HG03354 (cell line): Measurements from ENCODE around the gene DHX30.
"Not testable (repeated sequence)": the region's sequence is repeated elsewhere in the genome, so short reads cannot be mapped to it uniquely, and the experiment has no call there.

Source experiments
- ATAC-seq: cut with Tn5 transposase; IDR thresholded peaks from one replicate; pipeline ENCODE4 v1.9.1; 2021; ENCODE audit warnings: mild to moderate bottlenecking; ENCODE audit not compliant: unreplicated experiment, poor library complexity, severe bottlenecking

DHX30 gene

DNA sequence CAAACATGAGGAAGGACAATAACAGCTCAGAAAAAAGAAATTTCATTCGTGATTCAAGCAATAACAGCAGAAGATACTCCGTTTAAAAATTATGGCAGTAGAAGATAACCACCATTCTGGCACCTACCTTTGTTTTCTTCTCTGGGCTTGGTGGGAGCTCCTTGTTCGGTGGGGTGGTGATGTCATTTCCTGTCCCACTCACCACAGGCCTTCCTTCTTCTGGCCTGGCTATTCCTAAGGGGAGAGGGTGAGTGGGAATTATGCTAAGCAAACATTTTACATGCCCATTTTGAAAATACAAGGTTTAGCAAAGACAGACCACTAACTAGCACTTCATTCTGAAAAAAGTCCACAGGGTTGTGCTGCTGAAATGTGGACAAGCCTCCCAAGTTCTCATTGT, 74.4 kb downstream of the DHX30 start:
- no peak for ATAC-seq

DNA sequence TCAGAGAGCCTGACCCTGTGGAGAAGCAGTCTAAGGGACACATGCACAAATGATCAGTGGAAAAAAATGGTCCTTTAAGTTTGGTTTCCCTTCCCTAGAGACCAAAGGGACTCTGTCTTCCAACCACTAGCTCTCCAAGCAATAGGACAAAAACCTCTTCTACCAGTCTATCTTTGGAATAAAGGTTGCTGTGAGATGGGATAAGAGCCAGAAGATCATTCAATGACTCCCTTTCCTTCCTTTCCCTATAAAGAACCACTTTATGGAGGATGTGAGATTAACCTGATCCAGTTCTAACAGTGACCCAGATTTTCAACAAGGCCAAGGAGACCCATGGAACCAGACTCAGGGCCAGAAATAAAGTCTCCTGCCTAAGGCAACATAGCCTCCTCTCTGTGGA, 74.8 kb downstream of the DHX30 start:
- ATAC-seq, result no peak

DNA sequence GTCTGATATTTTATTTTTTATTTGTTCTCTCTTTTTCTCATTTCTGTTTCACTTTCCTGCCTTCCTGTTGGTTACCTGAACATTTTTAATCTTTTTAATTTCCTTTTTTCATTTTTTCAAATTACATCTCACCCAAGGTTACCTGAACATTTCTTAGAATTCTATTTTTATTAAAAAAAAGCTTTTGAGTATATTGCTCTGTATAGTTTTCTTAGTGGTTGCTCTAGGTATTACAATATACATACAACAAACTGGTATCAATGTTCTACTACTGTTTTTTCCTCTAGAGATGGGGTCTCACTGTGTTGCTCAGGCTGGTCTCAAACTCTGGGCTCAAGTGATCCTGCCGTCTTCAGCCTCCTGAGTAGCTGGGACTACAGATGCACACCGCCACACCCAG, 79.4 kb downstream of the DHX30 start:
- no peak for ATAC-seq

DNA sequence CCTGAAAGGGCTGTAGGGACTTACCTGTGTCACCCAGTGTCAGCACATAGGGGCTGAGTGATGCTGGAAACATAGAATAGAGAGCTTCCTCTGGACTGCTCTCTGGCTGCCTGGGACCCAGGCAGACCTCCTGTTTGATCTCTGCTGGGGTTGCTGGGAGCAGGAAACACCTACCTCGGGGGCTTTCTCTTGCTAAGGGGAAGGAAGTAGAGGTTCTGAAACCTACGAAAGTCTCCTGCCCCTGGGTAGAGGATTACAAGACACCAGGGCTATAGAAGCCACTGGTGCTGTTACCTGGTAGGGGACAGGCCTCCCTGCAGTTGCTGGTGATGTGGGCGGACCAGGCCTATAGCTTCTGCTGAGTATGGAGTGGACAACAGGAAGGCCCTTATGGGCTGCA, 81.7 kb downstream of the DHX30 start:
- ATAC-seq, result no peak

DNA sequence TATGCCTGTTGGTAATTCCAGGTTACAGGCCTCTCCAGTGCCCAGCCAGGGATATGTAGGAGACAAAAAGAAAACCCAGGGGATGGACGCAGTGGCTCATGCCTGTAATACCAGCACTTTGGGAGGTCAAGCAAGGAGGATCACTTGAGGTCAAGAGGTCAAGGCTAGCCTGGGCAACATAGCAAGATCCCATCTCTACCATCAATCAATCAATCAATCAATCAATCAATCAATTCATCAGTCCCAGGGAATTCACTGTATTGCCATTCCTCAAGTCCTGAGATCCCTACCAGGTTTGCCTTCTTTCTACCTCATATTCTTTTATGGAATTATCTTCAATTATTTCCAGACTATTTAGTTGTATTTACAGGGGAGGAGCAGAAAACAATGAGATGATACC, 82.2 kb downstream of the DHX30 start:
- ATAC-seq, result no peak

- not testable (repeated sequence) for ATAC-seq
Measured at GRCh38 chr3:47887991-47888390, 85.1 kb downstream of the DHX30 start.

DNA sequence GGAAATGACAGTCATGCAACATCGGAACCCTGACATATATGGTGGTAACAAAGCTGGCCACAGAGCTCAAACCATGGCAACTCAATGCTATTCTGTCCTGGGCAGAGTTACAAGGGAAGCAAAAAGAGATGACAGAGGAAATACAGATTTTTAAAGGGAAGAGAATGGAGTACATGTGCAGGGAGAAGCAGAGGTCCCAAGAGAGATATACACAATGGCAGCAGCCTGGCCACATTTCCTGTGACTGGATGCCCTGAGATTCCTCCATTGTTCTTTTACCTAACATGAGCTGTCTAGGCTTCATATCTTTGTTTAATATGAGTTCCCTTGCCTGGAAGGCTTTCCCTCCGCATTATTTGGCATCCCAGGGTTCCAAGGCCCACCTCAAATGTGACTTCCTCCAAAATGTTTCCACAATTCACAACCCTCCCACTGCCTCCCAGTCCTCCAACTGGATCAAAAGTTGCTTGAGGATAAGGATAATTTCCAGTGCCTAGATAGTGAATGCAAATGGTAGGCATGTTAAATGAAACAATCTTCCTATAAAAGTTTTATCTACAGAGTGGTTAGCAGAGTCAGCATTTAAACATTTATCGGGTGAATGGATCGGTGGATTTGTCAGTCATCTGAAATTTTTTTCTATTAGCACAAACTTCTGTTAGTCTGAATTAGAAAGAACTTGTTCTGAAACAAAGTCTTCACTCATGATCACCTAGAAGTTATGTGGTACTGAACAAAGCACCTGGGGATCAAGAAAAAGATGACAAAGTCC, 86.2 kb downstream of the DHX30 start:
- no peak for ATAC-seq

DNA sequence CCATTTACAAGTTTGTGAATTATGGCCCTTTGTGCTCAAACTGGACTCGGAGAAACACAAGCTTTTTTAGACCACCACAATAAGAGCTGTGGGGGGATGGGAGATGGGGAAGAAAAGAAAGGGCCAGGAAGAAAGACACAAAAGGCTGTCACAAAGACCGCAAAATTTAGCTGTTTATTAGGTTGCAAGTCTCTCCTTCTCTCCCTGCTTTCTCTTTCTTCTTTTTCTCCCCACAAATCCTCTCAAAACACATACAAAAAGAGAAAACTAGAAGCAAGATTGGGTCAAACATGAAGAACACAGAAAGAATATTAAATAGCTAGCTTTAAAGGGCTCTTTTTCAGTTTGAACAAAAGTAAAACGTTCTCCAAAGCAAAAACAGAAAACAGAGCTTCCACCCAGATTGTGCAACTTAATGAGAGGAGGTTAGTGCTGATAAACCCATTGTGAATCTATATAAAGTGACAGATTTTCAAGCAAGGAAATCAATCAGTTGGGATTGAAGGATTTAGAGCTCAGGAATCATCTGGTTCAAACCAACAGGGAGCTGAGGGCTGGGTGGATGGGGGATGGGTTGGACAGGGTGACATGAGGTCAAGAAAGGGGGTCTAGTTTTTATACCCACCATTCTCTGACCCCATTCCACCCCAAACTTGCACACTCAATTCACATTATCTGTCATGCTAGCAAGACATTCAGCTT, 87.3 kb downstream of the DHX30 start:
- no peak for ATAC-seq

DNA sequence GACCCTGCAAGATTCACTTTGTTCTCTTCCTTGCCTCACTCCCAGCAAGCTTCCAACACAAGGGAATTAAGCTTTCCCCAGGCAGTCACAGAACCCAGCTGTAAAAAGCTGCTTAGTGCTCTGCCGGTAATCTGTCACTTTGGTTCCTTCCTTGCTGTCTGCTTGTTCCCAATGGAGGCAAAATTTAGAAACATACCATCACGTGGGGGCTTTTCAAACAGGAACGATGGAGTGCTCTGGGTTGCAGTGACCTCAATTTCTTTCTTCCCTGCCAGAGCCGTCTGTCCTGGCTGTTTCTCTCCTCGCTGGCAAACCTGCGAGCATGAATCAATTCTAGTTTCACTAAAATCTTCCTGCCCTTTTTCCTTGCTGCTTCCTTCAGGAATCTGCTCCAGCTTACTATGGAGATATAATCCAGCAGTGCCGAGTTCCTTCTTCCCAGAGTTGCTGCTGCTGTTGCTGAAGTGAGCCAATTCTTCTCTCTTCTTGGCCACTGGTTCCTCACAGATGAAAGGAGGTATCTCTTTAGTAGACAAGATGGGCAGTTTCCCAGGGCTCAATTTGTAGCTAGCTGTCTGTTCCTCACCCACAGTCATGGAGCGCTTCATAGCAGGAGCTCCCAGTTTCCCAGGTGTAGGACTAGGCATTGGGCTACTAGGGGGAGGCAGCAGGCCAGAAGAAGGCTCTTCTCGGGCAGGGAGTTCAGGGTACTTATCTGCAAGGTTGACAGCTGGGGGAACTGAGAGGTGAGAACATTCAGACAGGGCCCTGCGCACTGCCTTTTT, 88.1 kb downstream of the DHX30 start:
- no peak for ATAC-seq

DNA sequence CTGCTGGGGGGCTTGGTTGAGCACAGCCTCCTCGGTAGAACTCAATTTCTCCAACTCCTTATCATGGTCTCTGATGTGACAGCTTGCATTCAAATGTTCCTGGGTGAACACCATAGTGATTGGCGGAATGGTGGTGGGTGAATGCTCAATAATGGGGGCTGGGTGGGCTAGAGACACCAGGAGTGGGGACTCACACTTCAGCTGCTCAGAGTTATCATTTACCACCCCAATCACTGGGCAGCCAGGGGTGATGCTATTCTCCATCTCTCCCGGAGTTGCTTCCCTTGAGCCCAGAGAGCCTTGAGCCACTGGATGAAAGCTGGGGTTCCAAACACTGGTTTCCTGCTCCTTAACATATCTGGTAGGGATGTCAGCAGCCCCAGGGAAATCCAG, 88.7 kb downstream of the DHX30 start:
- ATAC-seq, result no peak

GRCh38 chr3:47892286-47893040, 89.5 kb downstream of the DHX30 start:
- no peak for ATAC-seq

DNA sequence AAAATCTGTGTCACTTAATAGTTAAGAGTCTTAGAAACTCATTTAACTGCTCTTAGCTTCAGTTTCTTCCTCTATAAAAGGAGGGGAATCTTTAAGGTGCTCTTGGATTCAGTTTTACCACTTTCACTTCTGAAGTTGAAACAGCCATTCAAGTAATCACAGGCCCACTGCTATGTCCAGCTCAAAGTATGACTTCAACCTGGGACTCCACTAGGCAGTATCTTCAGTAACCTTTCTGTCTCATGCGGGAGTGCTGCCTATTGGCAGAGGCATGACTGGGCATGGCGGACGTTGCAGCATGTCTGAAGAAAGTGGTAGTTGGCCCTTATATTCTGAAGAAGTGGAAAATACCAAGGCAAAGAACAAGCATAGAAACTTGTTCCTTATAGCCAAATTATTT, 92.3 kb downstream of the DHX30 start:
- no peak for ATAC-seq

- no peak for ATAC-seq
Measured at GRCh38 chr3:47896736-47897135, 93.8 kb downstream of the DHX30 start.

- no peak for ATAC-seq
Measured at GRCh38 chr3:47897954-47898353, 95.0 kb downstream of the DHX30 start.

DNA sequence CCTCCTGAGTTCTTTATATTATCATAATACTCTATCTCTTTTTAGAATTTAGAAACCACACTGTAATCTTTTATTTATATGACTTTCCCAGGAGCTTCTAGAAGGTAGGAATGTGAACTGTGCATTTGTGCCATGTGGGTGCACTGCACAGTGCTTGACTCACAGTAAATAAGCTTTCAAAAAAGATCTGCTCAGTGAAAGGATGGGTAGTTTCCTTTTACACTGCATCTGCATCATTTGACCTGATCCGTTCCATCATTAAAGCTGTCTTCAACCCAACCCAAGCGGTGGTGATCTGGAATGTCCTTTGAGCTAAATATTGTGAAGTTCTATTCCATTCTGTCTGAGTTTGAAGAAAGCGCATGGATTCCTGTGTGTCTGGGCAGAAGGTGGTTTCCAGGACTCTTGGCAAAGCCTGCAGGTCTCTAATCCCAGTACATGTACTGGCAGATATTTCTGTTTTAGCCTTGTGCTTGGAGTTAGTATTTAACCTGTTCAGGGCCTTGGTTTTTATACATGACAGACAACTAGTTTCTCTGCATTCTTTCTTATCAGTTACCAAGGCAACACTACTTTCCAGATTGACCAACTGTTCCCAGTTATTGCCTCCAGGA, 96.7 kb downstream of the DHX30 start:
- ATAC-seq, result no peak
